Osteoblast (primary cell): ENCODE data around the gene REEP5. TPM values are rescaled to one million over a fixed set of nuclear protein-coding genes. Genes with fewer than 3 reads are reported as not detected.

Source experiments
- DNase-seq: peaks from one replicate; pipeline ENCODE4 v3.0.0; 2011; ENCODE audit warnings: low spot score, mixed read lengths; ENCODE audit not compliant: insufficient read length; ENCODE audit errors: missing footprints
- H2AFZ ChIP-seq: 2 replicates; pipeline ENCODE4 v1.6.0; 2011; ENCODE audit warnings: mild to moderate bottlenecking, low read length
- H3K27ac ChIP-seq: 2 replicates; pipeline ENCODE4 v1.5.1; 2011; ENCODE audit warnings: mild to moderate bottlenecking, low read depth, low read length, moderate library complexity
- H3K27me3 ChIP-seq: 2 replicates; pipeline ENCODE4 v1.6.0; 2012; ENCODE audit warnings: mild to moderate bottlenecking, control low read depth, inconsistent platforms, low read length, moderate library complexity; ENCODE audit not compliant: insufficient read depth
- H3K36me3 ChIP-seq: 2 replicates; pipeline ENCODE4 v1.5.1; 2011; ENCODE audit warnings: mild to moderate bottlenecking, low read length, control low read depth, moderate library complexity; ENCODE audit not compliant: insufficient read depth
- H3K4me1 ChIP-seq: 2 replicates; pipeline ENCODE4 v1.5.1; 2011; ENCODE audit warnings: mild to moderate bottlenecking, low read length, control low read depth, moderate library complexity; ENCODE audit not compliant: insufficient read depth
- H3K4me2 ChIP-seq: 2 replicates; pipeline ENCODE4 v1.6.0; 2011; ENCODE audit warnings: mild to moderate bottlenecking, low read length; ENCODE audit not compliant: insufficient read depth
- H3K4me3 ChIP-seq: fragments of 200-600 bp; sonication (generic); 3 replicates; pipeline ENCODE4 v1.5.1; 2012; ENCODE audit warnings: mild to moderate bottlenecking, low read length, inconsistent platforms; ENCODE audit not compliant: insufficient read depth
- H3K79me2 ChIP-seq: 2 replicates; pipeline ENCODE4 v1.6.0; 2012; ENCODE audit warnings: mild to moderate bottlenecking, low read length, control low read depth, inconsistent platforms; ENCODE audit not compliant: insufficient read depth
- H3K9me3 ChIP-seq: 2 replicates; pipeline ENCODE4 v1.5.1; 2011; ENCODE audit warnings: low read depth, low read length, control low read depth
- H4K20me1 ChIP-seq: 2 replicates; pipeline ENCODE4 v1.6.0; 2012; ENCODE audit warnings: mild to moderate bottlenecking, low read length, control low read depth; ENCODE audit not compliant: insufficient read depth
- CTCF ChIP-seq: IDR thresholded peaks from 2 replicates; pipeline ENCODE4 v1.5.1; 2011; ENCODE audit warnings: mild to moderate bottlenecking, low read depth, low read length, moderate library complexity; ENCODE audit errors: extremely low read depth
- total RNA-seq: library from RNA; depleted of rRNA; stranded (reverse); fragments of >200 nt; gene quantifications from 2 replicates; pipeline ENCODE4 v1.2.3, GENCODE V29; 2012

Gene REEP5
- total RNA-seq, 1 donor = 37.3 TPM

DNA sequence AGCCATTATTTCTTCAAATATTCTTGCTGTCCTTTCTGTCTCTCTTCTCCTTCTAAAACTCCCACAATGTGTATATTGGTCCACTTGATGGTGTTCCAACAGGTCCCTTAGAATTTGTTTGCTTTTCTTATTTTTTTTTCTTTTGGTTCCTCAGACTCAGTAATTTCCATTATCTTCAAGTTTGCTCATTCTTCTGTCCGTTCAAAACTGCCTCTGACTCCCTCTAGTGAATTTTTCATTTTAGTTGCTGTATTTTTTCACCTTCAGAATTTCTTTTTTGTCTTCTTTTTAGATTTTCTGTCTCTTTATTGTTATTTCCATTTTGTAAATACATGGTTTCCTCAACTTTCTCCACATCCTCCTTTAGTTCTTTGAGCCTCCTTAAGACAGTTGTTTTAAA lies 67.4 kb downstream of the REEP5 start:
- no peak for TF ChIP-seq CTCF
- DNase-seq = no peak
- Histone ChIP-seq H3K36me3 (no peaks in the 10 kb centered on the region), H4K20me1 (no peaks in the 10 kb centered on the region), H3K79me2 (no peaks in the 10 kb centered on the region), H3K4me3 (no peak overlapping the region), H3K27me3 (no peaks in the 10 kb centered on the region), H3K27ac (no peak overlapping the region), H3K9me3 (no peaks in the 10 kb centered on the region), H3K4me1 (no peaks in the 10 kb centered on the region), H3K4me2 (no peak overlapping the region), H2AFZ (no peak overlapping the region)

- no peaks in the 10 kb centered on the region for H4K20me1 ChIP-seq
- no peaks in the 10 kb centered on the region for H3K9me3 ChIP-seq
- no peak for DNase-seq
- no peak overlapping the region for H3K4me3 ChIP-seq
- no peak for TF ChIP-seq CTCF
- H2AFZ ChIP-seq = no peak overlapping the region
- no peak overlapping the region for H3K27ac ChIP-seq
- no peaks in the 10 kb centered on the region for H3K36me3 ChIP-seq
- H3K4me2 ChIP-seq = no peak overlapping the region
- no peaks in the 10 kb centered on the region for H3K4me1 ChIP-seq
- no peaks in the 10 kb centered on the region for H3K79me2 ChIP-seq
- H3K27me3 ChIP-seq = no peaks in the 10 kb centered on the region
Measured at GRCh38 chr5:112849912-112850311, 72.1 kb downstream of the REEP5 start.

GRCh38 chr5:112848116-112848811 lies 73.8 kb downstream of the REEP5 start:
- DNase-seq = peak; percentile 51
- Histone ChIP-seq H3K79me2 (no peaks in the 10 kb centered on the region), H3K9me3 (no peaks in the 10 kb centered on the region), H4K20me1 (no peaks in the 10 kb centered on the region), H3K27me3 (no peaks in the 10 kb centered on the region), H3K4me3 (peak overlapping the region; percentile 55), H3K4me1 (no peaks in the 10 kb centered on the region), H3K36me3 (no peaks in the 10 kb centered on the region), H3K27ac (no peak overlapping the region), H2AFZ (peak overlapping the region; percentile 67), H3K4me2 (peak overlapping the region; percentile 81)
- peak; percentile 74 for TF ChIP-seq CTCF

- no peak overlapping the region for H3K4me3 ChIP-seq
- DNase-seq = no peak
- no peaks in the 10 kb centered on the region for H3K79me2 ChIP-seq
- H2AFZ ChIP-seq = no peak overlapping the region
- no peak for TF ChIP-seq CTCF
- H3K36me3 ChIP-seq = no peaks in the 10 kb centered on the region
- no peaks in the 10 kb centered on the region for H3K27me3 ChIP-seq
- no peaks in the 10 kb centered on the region for H3K9me3 ChIP-seq
- H3K27ac ChIP-seq = no peak overlapping the region
- H3K4me1 ChIP-seq = no peaks in the 10 kb centered on the region
- no peak overlapping the region for H3K4me2 ChIP-seq
- H4K20me1 ChIP-seq = no peaks in the 10 kb centered on the region
Measured at GRCh38 chr5:112847306-112847705, 74.7 kb downstream of the REEP5 start.
